OCI-LY3 (cell line): ENCODE data around the gene ZNF205.

Experiments
- CTCF ChIP-seq: fragments of 200-600, 300-600 bp; sonication (generic); IDR thresholded peaks from 2 replicates; pipeline ENCODE4 v1.5.1; 2014; ENCODE audit warnings: antibody characterized with exemption, low read length, low read depth
- EZH2phosphoT487 ChIP-seq: fragments of 200-600 bp; shearing (Covaris generic); IDR thresholded peaks from 2 replicates; pipeline ENCODE4 v1.6.1; 2018; ENCODE audit warnings: antibody characterized with exemption, mixed run types, low read depth

GRCh38 chr16:3089717-3090592 is 22.4 kb upstream of the ZNF205 start:
- no peak for TF ChIP-seq CTCF
- no peak for TF ChIP-seq EZH2phosphoT487
